Spleen (tissue), 11 donors: ENCODE results near the gene SUPT3H. TPM values are rescaled to one million over a fixed set of nuclear protein-coding genes. Genes with fewer than 3 reads are reported as not detected.

Source experiments
- DNase-seq: peaks from one replicate; pipeline ENCODE4 v3.0.0-alpha.2; 2020
- H3K27ac ChIP-seq, 8 donors: fragments of 200-600 bp; sonication (generic) in 7 of 8; 1 replicate in 4 of 8; 2 replicates in 4 of 8; pipeline versions ENCODE4 v1.5.0 to v1.8.0; 2016 to 2021; ENCODE audit warnings: inconsistent platforms in 4 of 8, mild to moderate bottlenecking in 4 of 8, moderate library complexity in 1 of 8
- H3K27me3 ChIP-seq, 7 donors: fragments of 200-600 bp; sonication (generic) in 6 of 7; replicated peaks in 1 of 7; 1 replicate in 4 of 7; 2 replicates in 3 of 7; pipeline versions ENCODE4 v1.5.0 to v1.8.0; 2016 to 2021; ENCODE audit warnings: inconsistent platforms in 3 of 7, mild to moderate bottlenecking in 1 of 7
- H3K36me3 ChIP-seq, 6 donors: fragments of 200-600 bp; sonication (generic) in 5 of 6; 1 replicate in 4 of 6; 2 replicates in 2 of 6; pipeline versions ENCODE4 v1.5.0 to v1.8.0; 2016 to 2021; ENCODE audit warnings: inconsistent platforms in 2 of 6
- H3K4me1 ChIP-seq, 6 donors: fragments of 200-600 bp; sonication (generic) in 5 of 6; 1 replicate in 3 of 6; 2 replicates in 3 of 6; pipeline versions ENCODE4 v1.5.0 to v1.8.0; 2016 to 2021; ENCODE audit warnings: inconsistent platforms in 3 of 6
- H3K4me3 ChIP-seq, 8 donors: fragments of 200-600 bp; sonication (generic) in 7 of 8; 1 replicate in 4 of 8; 2 replicates in 4 of 8; pipeline versions ENCODE4 v1.5.0 to v1.8.0; 2016 to 2021; ENCODE audit warnings: inconsistent platforms in 4 of 8, mild to moderate bottlenecking in 4 of 8, moderate library complexity in 2 of 8
- H3K9me3 ChIP-seq, 8 donors: fragments of 200-600 bp; sonication (generic) in 7 of 8; 1 replicate in 4 of 8; 2 replicates in 4 of 8; pipeline versions ENCODE4 v1.5.0 to v1.8.0; 2016 to 2021; ENCODE audit warnings: inconsistent platforms in 4 of 8
- CTCF ChIP-seq, 11 experiments: fragments of 200-600 bp in 7 of 11; fragments of 450-650 bp in 4 of 11; sonication (generic) in 4 of 11; IDR thresholded peaks in 8 of 11; conservative IDR thresholded peaks in 3 of 11; 1 replicate in 7 of 11; 2 replicates in 4 of 11; pipeline versions ENCODE4 v1.4.0 to v1.8.0; 2016 to 2021; ENCODE audit warnings: antibody characterized with exemption in 11 of 11, inconsistent platforms in 4 of 11, mild to moderate bottlenecking in 1 of 11
- POLR2A ChIP-seq, 3 donors: fragments of 450-650 bp; IDR thresholded peaks; one replicate each; pipeline ENCODE4 v1.5.1; 2017; ENCODE audit warnings: antibody characterized with exemption in 3 of 3, mild to moderate bottlenecking in 1 of 3
- POLR2AphosphoS5 ChIP-seq, 3 donors: sonication (generic); formaldehyde crosslinking; IDR thresholded peaks; one replicate each; pipeline ENCODE4 v1.5.1; 2017; ENCODE audit warnings: antibody characterized with exemption in 3 of 3
- WGBS, 5 donors: extraction: QIAGEN DNeasy Blood & Tissue Kit in 3 of 5; methylation state at CpG; one replicate each; pipeline versions ENCODE4 v1.1.5 to v1.1.7; 2013 to 2018; 5-methylcytosine and 5-hydroxymethylcytosine counted together
- intact Hi-C: fragments of 100-400 bp; cut with DNase I; formaldehyde crosslinking; loops from one replicate; pipeline ENCODE4 v1.15.0; 2023; ENCODE audit warnings: low total_unique reads
- polyA plus RNA-seq, 3 donors: library from polyadenylated mRNA; stranded (reverse); fragments of 200-250 nt; gene quantifications; one replicate each; pipeline ENCODE4 v1.2.1, GENCODE V29; 2013
- total RNA-seq, 7 donors: library from RNA; depleted of rRNA in 3 of 7; stranded (reverse); fragments of >200 nt in 3 of 7; fragmentation: NEBNext Ultra II Directional in 4 of 7; extraction: Animal tissue kit (Norgen Biotek cat#: 25700) in 4 of 7; gene quantifications; one replicate each; pipeline versions ENCODE4 v1.1.0 to v1.2.1, GENCODE V29; 2016 to 2021
- donor health status: healthy with polysubstance abuse.
- donor health status: DM: no; HTN: no; CAD: no; lungs with moderate emphysema.
- donor health status: DM: no; HTN: no; CAD: no.
- donor health status: Bipolar disorder and iron deficiency.
- donor health status: healthy.
- donor health status: DM: no; HTN: no; CAD: no.
- donor health status: DM: yes; HTN: yes; CAD: no.

The SUPT3H gene
- total and polyA plus RNA-seq, 10 donors = 3.1 to 16.8 (median 6.2) TPM

- intact Hi-C loops = no loop called here
- Histone ChIP-seq H3K27me3 (no peaks in the 10 kb centered on the region), H3K4me1 (no peaks in the 10 kb centered on the region), H3K36me3 (no peaks in the 10 kb centered on the region), H3K4me3 (no peak overlapping the region), H3K9me3 (peaks cover 0 to 25% (median 22%) of the 10 kb centered on the region in 8 donors), H3K27ac (no peak overlapping the region)
- TF ChIP-seq POLR2AphosphoS5 (IDR thresholded peaks at IDR 0.05) (no peak), CTCF (IDR thresholded peaks at IDR 0.05 in 8 of 11, conservative IDR thresholded peaks at IDR 0.05 in 3 of 11) (no peak), POLR2A (IDR thresholded peaks at IDR 0.05) (no peak)
- WGBS, 5 donors = 79 to 95% (median 87%) methylated on average over 1 of the region's 1 CpG
- DNase-seq = no peak
Measured at GRCh38 chr6:45082091-45082490, 295.6 kb downstream of the SUPT3H start.

- intact Hi-C loops = no loop called here
- 86 to 97% (median 92%) methylated on average over 1 of the region's 1 CpG for WGBS, 5 donors
- H3K9me3 ChIP-seq = peaks cover 0 to 25% (median 22%) of the 10 kb centered on the region in 8 donors
- no peak overlapping the region for H3K4me3 ChIP-seq
- no peak overlapping the region for H3K27ac ChIP-seq
- DNase-seq = no peak
- H3K4me1 ChIP-seq = no peaks in the 10 kb centered on the region
- no peaks in the 10 kb centered on the region for H3K27me3 ChIP-seq
- H3K36me3 ChIP-seq = no peaks in the 10 kb centered on the region
- no peak for TF ChIP-seq CTCF (IDR thresholded peaks at IDR 0.05 in 8 of 11, conservative IDR thresholded peaks at IDR 0.05 in 3 of 11)
- TF ChIP-seq POLR2AphosphoS5 (IDR thresholded peaks at IDR 0.05) = no peak
- TF ChIP-seq POLR2A (IDR thresholded peaks at IDR 0.05) = no peak
Measured at GRCh38 chr6:45081634-45082033, 296.1 kb downstream of the SUPT3H start.

- Histone ChIP-seq H3K36me3 (no peaks in the 10 kb centered on the region), H3K9me3 (peaks cover 0 to 25% (median 22%) of the 10 kb centered on the region in 8 donors), H3K27ac (no peak overlapping the region), H3K4me1 (no peaks in the 10 kb centered on the region), H3K27me3 (no peaks in the 10 kb centered on the region), H3K4me3 (no peak overlapping the region)
- intact Hi-C loops = no loop called here
- WGBS, 5 donors = 91 to 95% (median 95%) methylated on average over 3 of the region's 3 CpGs
- DNase-seq = no peak
- TF ChIP-seq POLR2A (IDR thresholded peaks at IDR 0.05) = no peak
- TF ChIP-seq CTCF (IDR thresholded peaks at IDR 0.05 in 8 of 11, conservative IDR thresholded peaks at IDR 0.05 in 3 of 11) = no peak
- TF ChIP-seq POLR2AphosphoS5 (IDR thresholded peaks at IDR 0.05) = no peak
Measured at GRCh38 chr6:45078432-45078831, 299.3 kb downstream of the SUPT3H start.

GRCh38 chr6:45076217-45076930 lies 301.4 kb downstream of the SUPT3H start:
- intact Hi-C loops = no loop called here
- Histone ChIP-seq H3K4me3 (no peak overlapping the region), H3K9me3 (peaks cover 0 to 25% (median 22%) of the 10 kb centered on the region in 8 donors), H3K27ac (no peak overlapping the region), H3K4me1 (no peaks in the 10 kb centered on the region), H3K36me3 (no peaks in the 10 kb centered on the region), H3K27me3 (no peaks in the 10 kb centered on the region)
- 94 to 99% (median 97%) methylated on average over 2 of the region's 2 CpGs for WGBS, 5 donors
- no peak for DNase-seq
- TF ChIP-seq CTCF (IDR thresholded peaks at IDR 0.05 in 8 of 11, conservative IDR thresholded peaks at IDR 0.05 in 3 of 11) = no peak
- no peak for TF ChIP-seq POLR2A (IDR thresholded peaks at IDR 0.05)
- no peak for TF ChIP-seq POLR2AphosphoS5 (IDR thresholded peaks at IDR 0.05)
